Chondrocyte (in vitro differentiated cells): ENCODE data around the gene ELMOD2. TPM values are rescaled to one million over a fixed set of nuclear protein-coding genes. Genes with fewer than 3 reads are reported as not detected.

Experiments used
- DNase-seq: peaks from one replicate; pipeline ENCODE4 v3.0.0; 2021; ENCODE audit warnings: mixed read lengths, low spot score
- H3K27ac Mint-ChIP-seq: one replicate; pipeline ENCODE4 v1.8.0; 2021; ENCODE audit warnings: mild to moderate bottlenecking, moderate library complexity, mixed read lengths; ENCODE audit not compliant: unreplicated experiment
- H3K27me3 Mint-ChIP-seq: 2 replicates; pipeline ENCODE4 v1.8.0; 2021; ENCODE audit warnings: low read depth, mixed read lengths
- H3K36me3 Mint-ChIP-seq: 2 replicates; pipeline ENCODE4 v1.8.0; 2021; ENCODE audit warnings: low read depth, mixed read lengths
- H3K4me1 Mint-ChIP-seq: 2 replicates; pipeline ENCODE4 v1.8.0; 2021; ENCODE audit warnings: low read depth, mild to moderate bottlenecking, mixed read lengths
- H3K4me3 Mint-ChIP-seq: one replicate; pipeline ENCODE4 v1.8.0; 2021; ENCODE audit warnings: mild to moderate bottlenecking, moderate library complexity, mixed read lengths; ENCODE audit not compliant: unreplicated experiment
- H3K9me3 Mint-ChIP-seq: 2 replicates; pipeline ENCODE4 v1.8.0; 2021; ENCODE audit warnings: low read depth, mixed read lengths
- CTCF ChIP-seq: fragments of 200-600 bp; sonication (generic); IDR thresholded peaks from 2 replicates; pipeline ENCODE4 v1.5.0; 2021; ENCODE audit warnings: antibody characterized with exemption, mild to moderate bottlenecking, moderate library complexity
- total RNA-seq: library from RNA; stranded (reverse); gene quantifications from 3 replicates; pipeline ENCODE4 v1.2.1, GENCODE V29; 2021

ELMOD2 gene
- total RNA-seq, 1 donor from 2014 or later, result 30.5 TPM

GRCh38 chr4:140559696-140560095 is 35.7 kb downstream of the ELMOD2 start:
- no peak overlapping the region for H3K27ac Mint-ChIP-seq
- peaks cover 11% of the 10 kb centered on the region for H3K27me3 Mint-ChIP-seq
- H3K4me3 Mint-ChIP-seq, result no peak overlapping the region
- H3K9me3 Mint-ChIP-seq, result no peaks in the 10 kb centered on the region
- no peak for DNase-seq
- H3K4me1 Mint-ChIP-seq, result no peaks in the 10 kb centered on the region
- no peak for TF ChIP-seq CTCF
- no peaks in the 10 kb centered on the region for H3K36me3 Mint-ChIP-seq

GRCh38 chr4:140568507-140569306 is 44.7 kb downstream of the ELMOD2 start, which contains the start of gene UCP1:
Gene UCP1, minus strand, starts transcription at chr4:140568961. Its CDS starts 232 bp downstream, at chr4:140568729.
- peaks cover 18% of the 10 kb centered on the region for H3K9me3 Mint-ChIP-seq
- H3K4me3 Mint-ChIP-seq, result peak within 1 kb of the TSS; percentile 64
- peaks cover 18% of the 10 kb centered on the region for H3K4me1 Mint-ChIP-seq
- H3K27me3 Mint-ChIP-seq, result peaks cover 49% of the 10 kb centered on the region
- DNase-seq, result no peak
- no peak within 1 kb of the TSS for H3K27ac Mint-ChIP-seq
- no peak for TF ChIP-seq CTCF
- peaks cover 8% of the 10 kb centered on the region for H3K36me3 Mint-ChIP-seq

- H3K4me3 Mint-ChIP-seq, result peak overlapping the region; percentile 64
- peaks cover 8% of the 10 kb centered on the region for H3K36me3 Mint-ChIP-seq
- H3K27ac Mint-ChIP-seq, result no peak overlapping the region
- peaks cover 18% of the 10 kb centered on the region for H3K4me1 Mint-ChIP-seq
- no peak for DNase-seq
- peaks cover 18% of the 10 kb centered on the region for H3K9me3 Mint-ChIP-seq
- peaks cover 49% of the 10 kb centered on the region for H3K27me3 Mint-ChIP-seq
- TF ChIP-seq CTCF, result no peak
Observed at GRCh38 chr4:140569307-140569638, 45.3 kb downstream of the ELMOD2 start.

- peaks cover 49% of the 10 kb centered on the region for H3K27me3 Mint-ChIP-seq
- H3K36me3 Mint-ChIP-seq, result peaks cover 8% of the 10 kb centered on the region
- no peak overlapping the region for H3K4me3 Mint-ChIP-seq
- no peak overlapping the region for H3K27ac Mint-ChIP-seq
- peaks cover 18% of the 10 kb centered on the region for H3K9me3 Mint-ChIP-seq
- no peak for TF ChIP-seq CTCF
- peaks cover 18% of the 10 kb centered on the region for H3K4me1 Mint-ChIP-seq
- DNase-seq, result no peak
Observed at GRCh38 chr4:140571620-140572019, 47.7 kb downstream of the ELMOD2 start.

GRCh38 chr4:140575489-140575888 is 51.5 kb downstream of the ELMOD2 start:
- DNase-seq, result no peak
- no peaks in the 10 kb centered on the region for H3K4me1 Mint-ChIP-seq
- H3K4me3 Mint-ChIP-seq, result no peak overlapping the region
- H3K9me3 Mint-ChIP-seq, result peaks cover 18% of the 10 kb centered on the region
- H3K36me3 Mint-ChIP-seq, result peaks cover 8% of the 10 kb centered on the region
- H3K27me3 Mint-ChIP-seq, result peaks cover 34% of the 10 kb centered on the region
- no peak for TF ChIP-seq CTCF
- H3K27ac Mint-ChIP-seq, result no peak overlapping the region
